GM18870 (cell line): ENCODE measurements around the gene AP1B1.

ENCODE experiments used
- ATAC-seq: cut with Tn5 transposase; IDR thresholded peaks from one replicate; pipeline ENCODE4 v1.9.1; 2021; ENCODE audit warnings: moderate library complexity; ENCODE audit not compliant: unreplicated experiment

The AP1B1 gene

DNA sequence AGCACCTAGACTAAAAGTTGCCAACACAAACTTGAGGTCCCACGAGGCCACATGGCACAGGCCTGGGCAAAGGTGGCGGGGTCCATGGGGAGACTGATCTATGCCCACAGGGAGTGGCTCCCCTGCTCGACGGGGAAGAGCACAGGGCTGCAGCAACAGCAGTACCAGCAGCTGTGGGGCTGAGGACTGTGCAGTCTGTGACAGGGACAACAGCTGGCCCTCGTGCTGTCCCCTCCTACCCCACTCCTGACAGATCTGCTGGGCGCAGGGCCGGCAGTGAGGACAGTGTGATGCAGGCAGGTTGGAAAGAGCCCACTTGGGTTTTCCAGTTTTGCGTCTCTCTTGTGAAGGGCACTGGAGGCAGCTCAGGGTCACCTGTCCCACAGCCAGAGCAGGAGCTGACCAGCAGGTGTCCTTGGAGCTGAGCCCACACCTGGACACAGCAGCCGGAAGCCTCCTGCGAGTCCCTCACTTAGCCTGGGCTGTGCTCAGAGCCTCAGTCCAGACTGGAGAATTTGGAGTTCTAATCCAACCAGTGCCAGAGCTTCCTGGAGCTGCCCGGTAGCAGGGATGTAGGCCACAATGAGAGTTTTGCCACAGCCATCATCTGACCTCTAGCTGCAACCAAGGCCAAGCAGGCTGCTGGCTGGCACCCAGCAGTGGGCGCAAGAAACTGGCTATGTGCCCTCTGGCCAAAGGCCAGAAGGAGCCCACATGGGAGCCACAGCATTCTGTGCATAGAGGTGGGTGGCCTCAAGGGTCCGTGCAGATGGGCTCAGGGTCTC lies 85.5 kb downstream of the AP1B1 start:
- no peak for ATAC-seq

DNA sequence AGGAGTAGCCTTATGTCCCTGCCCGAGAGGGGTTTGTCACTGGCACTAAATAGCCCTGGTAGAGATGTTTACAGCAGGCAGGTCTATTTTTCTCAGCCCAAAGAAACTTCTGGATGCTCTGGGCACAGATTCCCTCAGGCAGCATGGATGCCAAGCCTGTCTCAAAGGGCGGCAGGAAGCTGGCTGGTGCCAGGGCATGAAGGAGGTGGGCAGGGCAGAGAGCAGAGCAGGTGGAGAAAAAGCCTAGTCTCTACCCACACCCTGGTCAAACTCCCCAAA lies 86.0 kb downstream of the AP1B1 start:
- ATAC-seq, result no peak

DNA sequence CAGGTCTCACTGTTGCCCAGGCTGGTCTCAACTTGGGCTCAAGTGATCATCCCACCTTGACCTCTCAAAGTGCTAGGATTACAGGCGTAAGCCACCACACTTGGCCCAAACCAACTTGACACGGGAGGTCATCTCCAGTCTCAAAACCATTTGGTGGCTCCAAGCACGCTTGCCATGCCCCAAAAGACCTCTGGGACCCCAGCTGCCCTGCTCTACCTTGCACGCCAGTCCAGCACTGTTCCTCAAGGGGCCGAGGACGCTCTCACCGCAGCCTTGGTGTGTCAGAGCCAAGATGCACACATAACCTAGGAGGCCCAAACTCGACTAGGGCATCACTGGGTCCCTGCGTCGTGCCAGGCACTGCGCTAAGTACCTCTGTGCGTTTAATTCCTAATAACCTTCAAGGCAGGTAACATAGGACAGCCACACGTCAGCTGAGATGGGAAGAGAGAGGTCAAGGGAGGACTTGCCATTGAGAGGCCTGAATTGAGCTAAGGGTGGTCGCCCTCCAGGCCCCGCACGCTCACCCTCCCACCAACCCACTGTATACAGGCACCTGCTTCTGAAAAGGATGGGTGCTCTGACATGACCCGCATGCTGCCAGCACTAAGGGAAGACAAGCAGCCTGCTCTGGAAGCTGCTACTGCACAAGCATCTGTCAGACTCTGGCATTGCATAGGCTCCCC lies 86.5 kb downstream of the AP1B1 start:
- ATAC-seq, result no peak

DNA sequence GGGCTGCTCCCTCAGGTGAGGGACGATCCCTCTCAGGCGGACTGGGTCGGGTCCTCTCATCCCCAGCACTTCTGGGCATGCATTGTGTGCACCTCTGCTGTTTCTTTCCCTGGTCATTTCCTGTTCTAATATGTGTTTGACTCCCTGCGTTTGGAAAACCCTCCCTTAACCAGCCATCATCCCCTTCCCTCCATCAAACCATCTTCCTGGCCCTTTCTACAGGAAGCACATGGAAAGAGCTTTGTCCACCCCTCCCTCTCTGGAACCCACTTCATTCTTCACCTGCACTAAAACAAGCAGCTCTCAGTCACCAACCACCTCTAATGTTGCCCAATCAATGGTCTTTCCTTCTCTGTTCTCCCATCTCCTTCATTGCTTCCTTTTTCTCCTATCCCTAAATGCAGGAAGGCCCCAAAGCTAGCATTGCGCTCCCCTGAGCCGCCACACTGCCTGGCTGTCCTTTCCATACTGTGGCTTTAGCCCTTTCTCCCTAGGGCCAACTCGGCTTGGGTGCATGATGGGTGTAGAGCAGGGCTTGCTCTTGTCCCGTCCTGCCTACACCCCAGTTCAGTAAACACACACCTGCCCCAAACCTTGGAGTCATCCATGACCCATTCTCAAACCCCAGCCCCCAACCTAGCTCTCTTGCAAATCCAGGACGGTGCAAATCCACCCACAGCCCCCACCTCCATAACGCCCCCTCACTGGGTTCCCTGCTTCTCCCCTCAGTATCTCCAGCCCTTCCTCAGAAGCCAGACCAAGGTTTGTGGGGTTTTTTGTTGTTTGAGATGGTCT lies 87.4 kb downstream of the AP1B1 start:
- no peak for ATAC-seq

DNA sequence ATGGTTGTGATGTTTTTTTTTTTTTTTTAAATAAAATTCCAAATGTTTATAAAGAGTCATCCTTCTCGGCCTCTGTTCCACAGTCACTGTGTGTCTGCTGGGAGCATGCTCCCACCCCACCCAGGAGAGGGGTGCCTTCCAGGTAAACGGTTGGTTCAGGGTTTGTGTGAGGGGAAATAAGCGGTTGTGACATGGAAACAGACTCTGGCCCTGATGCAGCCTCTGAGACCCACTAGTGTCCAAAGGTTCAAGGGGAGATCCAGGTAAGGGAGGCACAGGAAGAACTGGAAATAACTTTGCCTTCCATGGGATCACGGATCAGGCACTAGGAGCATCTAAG lies 87.9 kb downstream of the AP1B1 start:
- ATAC-seq, result no peak

DNA sequence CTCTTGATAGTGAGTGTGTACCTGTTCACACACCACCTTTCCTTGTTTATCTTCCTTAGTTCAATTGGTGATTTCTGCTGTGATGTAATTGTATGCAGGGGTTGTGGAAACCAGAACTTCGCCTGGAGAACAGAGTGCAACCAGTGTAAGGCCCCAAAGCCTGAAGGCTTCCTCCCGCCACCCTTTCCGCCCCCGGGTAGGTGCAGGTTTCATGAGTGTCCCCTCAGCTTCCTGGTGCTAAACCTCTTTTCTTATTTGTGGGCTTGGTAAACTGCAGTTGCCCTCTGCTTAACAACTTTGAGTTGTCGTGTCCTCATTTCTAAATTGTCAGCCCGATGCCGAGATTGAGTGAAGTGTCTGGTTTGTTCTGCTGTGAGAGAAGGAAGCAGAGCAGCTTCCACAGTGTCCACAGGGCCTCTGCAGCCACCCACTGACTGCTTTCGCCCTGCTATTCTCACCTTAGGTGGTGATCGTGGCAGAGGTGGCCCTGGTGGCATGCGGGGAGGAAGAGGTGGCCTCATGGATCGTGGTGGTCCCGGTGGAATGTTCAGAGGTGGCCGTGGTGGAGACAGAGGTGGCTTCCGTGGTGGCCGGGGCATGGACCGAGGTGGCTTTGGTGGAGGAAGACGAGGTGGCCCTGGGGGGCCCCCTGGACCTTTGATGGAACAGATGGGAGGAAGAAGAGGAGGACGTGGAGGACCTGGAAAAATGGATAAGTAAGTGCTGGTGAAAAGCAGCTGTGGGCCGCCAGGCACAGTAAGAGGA lies 89.1 kb downstream of the AP1B1 start:
- no peak for ATAC-seq

DNA sequence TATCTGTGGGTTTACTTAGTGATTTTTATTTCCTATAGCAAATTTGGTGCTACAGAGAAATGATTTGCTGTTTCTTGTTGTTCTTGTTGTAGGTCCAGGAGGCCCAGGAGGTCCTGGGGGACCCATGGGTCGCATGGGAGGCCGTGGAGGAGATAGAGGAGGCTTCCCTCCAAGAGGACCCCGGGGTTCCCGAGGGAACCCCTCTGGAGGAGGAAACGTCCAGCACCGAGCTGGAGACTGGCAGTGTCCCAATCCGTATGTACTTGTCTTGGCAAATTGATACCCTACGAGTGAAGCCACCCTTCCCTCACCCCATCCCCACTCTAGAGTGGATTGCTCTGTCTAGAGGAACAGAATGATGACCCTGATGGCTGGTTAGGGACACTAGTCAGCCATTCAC lies 89.7 kb downstream of the AP1B1 start:
- ATAC-seq, result no peak

DNA sequence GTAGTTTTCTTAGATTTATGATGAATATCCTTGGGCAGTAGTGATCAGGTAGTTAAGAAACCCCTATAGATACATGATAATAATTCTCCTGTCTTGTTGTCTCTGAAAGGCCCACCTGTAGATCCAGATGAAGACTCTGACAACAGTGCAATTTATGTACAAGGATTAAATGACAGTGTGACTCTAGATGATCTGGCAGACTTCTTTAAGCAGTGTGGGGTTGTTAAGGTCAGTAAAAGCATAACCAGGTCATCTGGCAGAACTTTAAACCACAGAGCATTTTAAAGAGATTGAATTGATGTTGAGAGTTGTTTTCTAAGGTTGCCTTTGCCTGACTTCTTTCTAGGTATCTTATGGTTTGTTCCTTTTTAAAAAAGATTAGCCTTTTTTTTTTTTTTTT lies 96.0 kb downstream of the AP1B1 start:
- ATAC-seq, result no peak

DNA sequence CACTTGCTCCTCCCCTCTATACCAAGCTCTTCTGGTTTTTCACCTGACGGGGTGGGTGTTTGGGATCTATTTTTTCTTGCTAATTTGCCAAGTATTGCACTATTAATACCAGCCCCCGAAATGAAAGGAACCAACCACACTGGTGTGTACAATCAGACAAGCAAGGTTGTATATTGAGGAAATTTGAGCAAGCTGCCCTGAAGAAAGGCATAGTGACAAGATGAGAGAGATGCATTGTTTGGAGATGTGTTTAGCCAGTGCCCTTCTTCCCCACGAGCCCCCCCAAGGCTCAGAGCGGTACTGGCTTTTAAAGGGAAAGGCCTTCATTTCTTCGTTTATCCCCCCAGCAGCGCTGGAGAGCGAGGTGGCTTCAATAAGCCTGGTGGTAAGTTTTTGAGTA lies 97.2 kb downstream of the AP1B1 start:
- no peak for ATAC-seq

DNA sequence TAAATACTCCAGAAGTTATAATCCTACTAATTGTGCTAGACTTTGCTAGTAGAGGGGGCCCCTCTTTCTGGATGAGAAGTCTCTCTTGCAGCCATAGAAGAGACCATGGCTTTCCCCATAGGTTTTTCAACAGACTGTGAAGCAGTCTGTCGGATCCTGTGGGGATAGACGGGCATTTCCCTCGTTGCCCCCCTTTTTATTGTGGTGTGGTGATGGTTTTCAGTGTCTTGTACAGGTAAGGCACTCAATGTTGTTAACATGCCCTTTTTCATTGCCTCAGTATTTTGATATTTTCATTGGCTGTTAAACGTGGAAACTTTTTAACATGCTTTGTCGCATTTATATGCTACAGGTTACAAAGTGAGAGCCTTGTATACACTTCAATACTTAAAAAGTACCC lies 98.3 kb downstream of the AP1B1 start:
- no peak for ATAC-seq

DNA sequence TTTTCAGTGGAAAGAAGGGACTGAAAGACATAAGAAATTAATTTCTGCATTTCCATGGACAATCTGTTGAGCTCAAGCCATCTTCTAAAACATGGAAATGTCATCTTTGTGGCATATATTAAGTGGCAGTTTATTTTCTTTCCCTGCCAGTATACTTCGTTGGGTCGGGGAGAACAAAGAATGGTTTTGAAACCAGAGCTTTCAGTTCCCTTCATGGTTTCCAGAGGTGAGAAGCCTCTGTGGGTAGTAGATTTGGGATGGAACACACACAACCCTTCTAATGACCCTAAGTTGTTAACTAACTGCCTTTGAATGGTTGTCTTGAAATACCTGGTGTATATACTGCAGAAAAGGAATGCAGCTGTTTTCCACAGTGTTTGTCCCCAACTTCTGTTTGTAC lies 99.5 kb downstream of the AP1B1 start:
- no peak for ATAC-seq

DNA sequence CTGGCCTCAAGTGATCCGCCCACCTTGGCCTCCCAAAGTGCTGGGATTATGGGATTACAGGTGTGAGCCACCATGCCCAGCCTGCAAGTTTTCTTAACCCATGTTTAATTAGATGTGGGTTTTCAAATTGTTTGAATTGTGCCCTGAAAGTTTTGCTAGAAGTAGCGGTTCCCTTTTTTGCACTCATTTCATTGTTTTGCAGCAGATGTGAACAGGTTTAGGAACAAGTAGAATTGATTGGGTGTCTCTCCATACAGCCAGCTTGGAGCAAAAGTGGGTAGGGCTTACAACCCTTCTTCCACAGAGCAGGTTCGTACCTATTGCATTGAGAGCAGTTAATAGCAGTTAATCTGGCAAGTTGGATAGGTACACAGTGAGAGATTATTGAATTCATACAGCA lies 104.2 kb downstream of the AP1B1 start:
- ATAC-seq, result no peak

DNA sequence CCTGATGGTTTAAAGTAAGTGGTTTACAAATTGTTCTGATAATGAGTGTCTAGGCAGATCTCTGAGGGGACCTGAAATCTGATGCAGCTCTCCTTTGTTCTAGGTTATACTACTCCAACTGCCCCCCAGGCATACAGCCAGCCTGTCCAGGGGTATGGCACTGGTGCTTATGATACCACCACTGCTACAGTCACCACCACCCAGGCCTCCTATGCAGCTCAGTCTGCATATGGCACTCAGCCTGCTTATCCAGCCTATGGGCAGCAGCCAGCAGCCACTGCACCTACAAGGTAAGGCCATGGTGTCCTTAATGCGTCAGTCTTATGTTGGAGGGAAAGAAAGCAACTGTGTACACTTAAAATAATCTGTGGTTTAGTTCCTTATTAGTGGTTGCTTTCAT lies 110.4 kb downstream of the AP1B1 start:
- ATAC-seq, result no peak
